HepG2 (cell line): ENCODE measurements around the gene CCDC85A. TPM values are rescaled to one million over a fixed set of nuclear protein-coding genes. Genes with fewer than 3 reads are reported as not detected.

Experiments used
- ATAC-seq: fragments of 200-7000 bp; cut with Tn5 transposase; 3 replicates; pipeline ENCODE4 v1.9.1; 2020; ENCODE audit warnings: mild to moderate bottlenecking, moderate library complexity
- BruUV-seq: library from RNA; stranded (reverse); fragments of 400-500 nt; replicated peaks from 2 replicates; lab custom pipeline; 2021; lab: Mats Ljungman, UMichigan
- CTCF ChIA-PET: fragments of 300-600 bp; formaldehyde crosslinking; extraction: SDS; loops from one replicate; lab custom pipeline; 2021; ENCODE audit warnings: low total read pairs, inconsistent platforms, low intra/inter-chr PET ratio; lab: Yijun Ruan, JAX
- POLR2A ChIA-PET: fragments of 350-600 bp; sonication (Branson Sonifier 250); formaldehyde crosslinking; loops from one replicate; lab custom pipeline; 2020; ENCODE audit warnings: antibody characterized with exemption, inconsistent platforms; lab: Yijun Ruan, JAX
- DNase-seq: peaks from one replicate; pipeline ENCODE4 v3.0.0-alpha.2; 2015; ENCODE audit warnings: low spot score
- FAIRE-seq: peaks from 3 replicates; lab custom pipeline; 2011; peaks lifted over from hg19 to GRCh38; lab: Jason Lieb, UNC
- H2AFZ ChIP-seq: one replicate; pipeline ENCODE4 v1.6.1; 2011; ENCODE audit warnings: low read length, inconsistent platforms
- H3K27ac ChIP-seq: fragments of 300-600 bp; 3 replicates; pipeline ENCODE4 v1.8.0; 2011; ENCODE audit warnings: mixed run types, mild to moderate bottlenecking, mixed read lengths, low read length, inconsistent platforms; ENCODE audit not compliant: insufficient read depth; ENCODE audit errors: extremely low read length
- H3K27me3 ChIP-seq, 2 experiments: fragments of 200-600 bp in 1 of 2; 2 replicates in 1 of 2; 3 replicates in 1 of 2; pipeline versions ENCODE4 v1.6.0 to v1.8.0; 2011; ENCODE audit warnings: low read length in 2 of 2, mild to moderate bottlenecking in 2 of 2, moderate library complexity in 2 of 2, inconsistent platforms in 1 of 2; ENCODE audit not compliant: insufficient read depth in 2 of 2, control insufficient read depth in 1 of 2
- H3K36me3 ChIP-seq, 2 experiments: fragments of 200-600 bp in 1 of 2; replicated peaks in 1 of 2; 2 replicates in 1 of 2; 3 replicates in 1 of 2; pipeline versions ENCODE4 v1.5.1 to v1.8.0; 2011; ENCODE audit warnings: low read length in 2 of 2, inconsistent platforms in 1 of 2; ENCODE audit not compliant: insufficient read depth in 2 of 2, control insufficient read depth in 1 of 2
- H3K4me1 ChIP-seq: 2 replicates; pipeline ENCODE4 v1.5.1; 2012; ENCODE audit warnings: low read length, inconsistent platforms; ENCODE audit not compliant: insufficient read depth
- H3K4me2 ChIP-seq: 2 replicates; pipeline ENCODE4 v1.6.0; 2011; ENCODE audit warnings: low read depth, low read length, inconsistent platforms
- H3K4me3 ChIP-seq, 3 experiments: fragments of 200-600 bp in 1 of 3; sonication (generic), shearing (Covaris generic) in 1 of 3; replicated peaks in 1 of 3; 2 replicates each; pipeline ENCODE4 v1.5.1; 2011 to 2016; ENCODE audit warnings: low read length in 3 of 3, inconsistent platforms in 2 of 3, low read depth in 2 of 3, mild to moderate bottlenecking in 2 of 3, control low read depth in 1 of 3, mixed read lengths in 1 of 3; ENCODE audit not compliant: insufficient read depth in 1 of 3
- H3K79me2 ChIP-seq: one replicate; pipeline ENCODE4 v1.6.1; 2011; ENCODE audit warnings: low read length, inconsistent platforms; ENCODE audit not compliant: insufficient read depth
- H3K9ac ChIP-seq: 2 replicates; pipeline ENCODE4 v1.6.0; 2011; ENCODE audit warnings: mild to moderate bottlenecking, low read depth, low read length, inconsistent platforms; ENCODE audit not compliant: insufficient read depth
- H3K9me3 ChIP-seq: 2 replicates; pipeline ENCODE4 v1.5.1; 2012; ENCODE audit warnings: mild to moderate bottlenecking, low read length
- H4K20me1 ChIP-seq: 2 replicates; pipeline ENCODE4 v1.6.0; 2011; ENCODE audit warnings: inconsistent platforms, mild to moderate bottlenecking, low read length, moderate library complexity; ENCODE audit not compliant: insufficient read depth
- ARNTL ChIP-seq: sonication (generic); formaldehyde crosslinking; IDR thresholded peaks from 2 replicates; pipeline ENCODE4 v1.4.0; 2020; ENCODE audit warnings: mild to moderate bottlenecking, missing genetic modification reagents
- FIP1L1 ChIP-seq: fragments of 200-400 bp; formaldehyde crosslinking; IDR thresholded peaks from 2 replicates; pipeline ENCODE4 v1.6.1; 2018; ENCODE audit warnings: low read depth, mild to moderate bottlenecking, low read length, moderate library complexity, borderline replicate concordance; ENCODE audit not compliant: insufficient read depth
- SCMH1 ChIP-seq: sonication (generic); formaldehyde crosslinking; IDR thresholded peaks from 2 replicates; pipeline ENCODE4 v1.9.0; 2021; ENCODE audit warnings: missing genetic modification reagents, mild to moderate bottlenecking, borderline replicate concordance
- SIN3A ChIP-seq: IDR thresholded peaks from 2 replicates; pipeline ENCODE4 v1.6.1; 2011; ENCODE audit warnings: low read depth, mild to moderate bottlenecking, control low read depth, low read length, borderline replicate concordance
- SOX13 ChIP-seq, 3 experiments: fragments of 450-650 bp in 1 of 3; sonication (generic) in 1 of 3; formaldehyde crosslinking in 1 of 3; IDR thresholded peaks in 2 of 3; conservative IDR thresholded peaks in 1 of 3; 2 replicates each; pipeline versions ENCODE4 v1.5.0 to v1.6.1; 2016 to 2020; ENCODE audit warnings: antibody characterized with exemption in 1 of 3, mild to moderate bottlenecking in 1 of 3, missing compliant biosample characterization in 1 of 3, missing genetic modification reagents in 1 of 3, moderate library complexity in 1 of 3
- SRF ChIP-seq: IDR thresholded peaks from 2 replicates; pipeline ENCODE4 v1.6.1; 2011; ENCODE audit warnings: mild to moderate bottlenecking, low read depth, low read length, moderate library complexity
- ZNF33B ChIP-seq: sonication (generic); formaldehyde crosslinking; IDR thresholded peaks from 2 replicates; pipeline ENCODE4 v1.5.1; 2020; ENCODE audit warnings: mild to moderate bottlenecking, missing genetic modification reagents
- ZNF580 ChIP-seq: IDR thresholded peaks from 2 replicates; pipeline ENCODE4 v1.6.1; 2016; ENCODE audit warnings: low read depth, borderline replicate concordance
- ZNF709 ChIP-seq: sonication (generic); formaldehyde crosslinking; IDR thresholded peaks from 2 replicates; pipeline ENCODE4 v1.5.0; 2020; ENCODE audit warnings: mild to moderate bottlenecking, missing genetic modification reagents
- ZNF841 ChIP-seq: sonication (generic); formaldehyde crosslinking; IDR thresholded peaks from 2 replicates; pipeline ENCODE4 v1.8.1; 2023; ENCODE audit warnings: missing genetic modification reagents, borderline replicate concordance
- WGBS: methylation state at CpG from one replicate; pipeline ENCODE4 v1.1.6; 2017; ENCODE audit warnings: low lambda C conversion rate; 5-methylcytosine and 5-hydroxymethylcytosine counted together
- in situ Hi-C: cut with HindIII; loops from 2 replicates; pipeline ENCODE4 v1.10.0; 2017; ENCODE audit warnings: low pct_unique_long_range_greater_than_20kb; ENCODE audit not compliant: extremely low pct_ligation_motif_present
- intact Hi-C: fragments of 100-400 bp; cut with micrococcal nuclease; formaldehyde crosslinking; loops from one replicate; pipeline ENCODE4 v1.10.0; 2022; ENCODE audit not compliant: unreplicated experiment
- polyA plus RNA-seq, 8 experiments: library from polyadenylated mRNA; depleted of rRNA in 3 of 8; stranded (reverse) in 7 of 8; unstranded in 1 of 8; fragments of >200 nt; fragmentation: Illumina TruSeq in 4 of 8; extraction: Trizol in 4 of 8; gene quantifications; 2 replicates each; pipeline versions ENCODE4 v1.2.1 to v1.2.3, GENCODE V29; 2011 to 2016; ENCODE audit warnings: low read depth in 4 of 8, missing spikeins in 1 of 8, mixed read lengths in 1 of 8; ENCODE audit not compliant: insufficient read depth in 1 of 8
- total RNA-seq, 5 experiments: library from RNA; depleted of rRNA; stranded (reverse); fragments of >200 nt; fragmentation: Illumina TruSeq; extraction: Trizol; gene quantifications; 2 replicates each; pipeline ENCODE4 v1.2.3, GENCODE V29; 2016; ENCODE audit warnings: low read depth in 1 of 5
- TF ChIP-seq, protein P1 (sequence below): sonication (generic); formaldehyde crosslinking; IDR thresholded peaks from 2 replicates; pipeline ENCODE4 v1.4.0; 2020; ENCODE audit warnings: mild to moderate bottlenecking, missing genetic modification reagents
- TF ChIP-seq, protein P2 (sequence below): IDR thresholded peaks from 2 replicates; pipeline ENCODE4 v1.6.1; 2016; ENCODE audit warnings: low read depth, control low read depth
- TF ChIP-seq, protein P3 (sequence below): fragments of 450-650 bp; IDR thresholded peaks from 2 replicates; pipeline ENCODE4 v1.6.1; 2016

CCDC85A gene
- total and polyA plus RNA-seq, 2 of the 13 experiments (the other 11 are each of a cell fraction or from before 2014, with no cell fraction given) = not detected

- TF ChIP-seq FIP1L1 (no peak), SOX13 (IDR thresholded peaks at IDR 0.05) (no peak), SOX13 (CRISPR knock-in tag; conservative IDR thresholded peaks at IDR 0.05 in 1 of 2, IDR thresholded peaks at IDR 0.05 in 1 of 2) (no peak), ZNF580 (no peak), ZNF841 (no peak), SIN3A (no peak), SCMH1 (CRISPR knock-in tag) (no peak), ZNF709 (CRISPR knock-in tag) (no peak), ARNTL (CRISPR knock-in tag) (no peak)
- TF ChIP-seq, protein P1, sequence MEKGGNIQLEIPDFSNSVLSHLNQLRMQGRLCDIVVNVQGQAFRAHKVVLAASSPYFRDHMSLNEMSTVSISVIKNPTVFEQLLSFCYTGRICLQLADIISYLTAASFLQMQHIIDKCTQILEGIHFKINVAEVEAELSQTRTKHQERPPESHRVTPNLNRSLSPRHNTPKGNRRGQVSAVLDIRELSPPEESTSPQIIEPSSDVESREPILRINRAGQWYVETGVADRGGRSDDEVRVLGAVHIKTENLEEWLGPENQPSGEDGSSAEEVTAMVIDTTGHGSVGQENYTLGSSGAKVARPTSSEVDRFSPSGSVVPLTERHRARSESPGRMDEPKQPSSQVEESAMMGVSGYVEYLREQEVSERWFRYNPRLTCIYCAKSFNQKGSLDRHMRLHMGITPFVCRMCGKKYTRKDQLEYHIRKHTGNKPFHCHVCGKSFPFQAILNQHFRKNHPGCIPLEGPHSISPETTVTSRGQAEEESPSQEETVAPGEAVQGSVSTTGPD = no peak
- TF ChIP-seq, protein P2, sequence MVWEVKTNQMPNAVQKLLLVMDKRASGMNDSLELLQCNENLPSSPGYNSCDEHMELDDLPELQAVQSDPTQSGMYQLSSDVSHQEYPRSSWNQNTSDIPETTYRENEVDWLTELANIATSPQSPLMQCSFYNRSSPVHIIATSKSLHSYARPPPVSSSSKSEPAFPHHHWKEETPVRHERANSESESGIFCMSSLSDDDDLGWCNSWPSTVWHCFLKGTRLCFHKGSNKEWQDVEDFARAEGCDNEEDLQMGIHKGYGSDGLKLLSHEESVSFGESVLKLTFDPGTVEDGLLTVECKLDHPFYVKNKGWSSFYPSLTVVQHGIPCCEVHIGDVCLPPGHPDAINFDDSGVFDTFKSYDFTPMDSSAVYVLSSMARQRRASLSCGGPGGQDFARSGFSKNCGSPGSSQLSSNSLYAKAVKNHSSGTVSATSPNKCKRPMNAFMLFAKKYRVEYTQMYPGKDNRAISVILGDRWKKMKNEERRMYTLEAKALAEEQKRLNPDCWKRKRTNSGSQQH (CRISPR knock-in tag) = no peak
Observed at GRCh38 chr2:56151841-56152240, 31.9 kb upstream of the CCDC85A start (continued).

GRCh38 chr2:56155188-56155587 lies 28.6 kb upstream of the CCDC85A start:
- Histone ChIP-seq H3K27me3 (peaks cover 0 to 3% of the 10 kb centered on the region in 2 experiments; a peak in 2 of 5 replicates), H3K9ac (no peak overlapping the region), H3K9me3 (no peaks in the 10 kb centered on the region), H4K20me1 (no peaks in the 10 kb centered on the region), H3K4me3 (no peak overlapping the region), H2AFZ (no peak overlapping the region), H3K4me1 (no peaks in the 10 kb centered on the region), H3K27ac (no peak overlapping the region), H3K36me3 (no peaks in the 10 kb centered on the region), H3K4me2 (no peak overlapping the region), H3K79me2 (no peaks in the 10 kb centered on the region)
- in situ Hi-C loops = no loop called here
- POLR2A ChIA-PET = no interaction called here
- intact Hi-C loops = no loop called here
- WGBS = 0% methylated on average over 2 of the region's 2 CpGs
- FAIRE-seq (no peak), ATAC-seq (no peak), DNase-seq (no peak)
- CTCF ChIA-PET = no interaction called here
- TF ChIP-seq SRF (no peak), ZNF33B (CRISPR knock-in tag) (no peak)
- TF ChIP-seq, protein P3, sequence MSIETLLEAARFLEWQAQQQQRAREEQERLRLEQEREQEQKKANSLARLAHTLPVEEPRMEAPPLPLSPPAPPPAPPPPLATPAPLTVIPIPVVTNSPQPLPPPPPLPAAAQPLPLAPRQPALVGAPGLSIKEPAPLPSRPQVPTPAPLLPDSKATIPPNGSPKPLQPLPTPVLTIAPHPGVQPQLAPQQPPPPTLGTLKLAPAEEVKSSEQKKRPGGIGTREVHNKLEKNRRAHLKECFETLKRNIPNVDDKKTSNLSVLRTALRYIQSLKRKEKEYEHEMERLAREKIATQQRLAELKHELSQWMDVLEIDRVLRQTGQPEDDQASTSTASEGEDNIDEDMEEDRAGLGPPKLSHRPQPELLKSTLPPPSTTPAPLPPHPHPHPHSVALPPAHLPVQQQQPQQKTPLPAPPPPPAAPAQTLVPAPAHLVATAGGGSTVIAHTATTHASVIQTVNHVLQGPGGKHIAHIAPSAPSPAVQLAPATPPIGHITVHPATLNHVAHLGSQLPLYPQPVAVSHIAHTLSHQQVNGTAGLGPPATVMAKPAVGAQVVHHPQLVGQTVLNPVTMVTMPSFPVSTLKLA = peak; percentile 59
- BruUV-seq = no TSS peak
